OCI-LY3 (cell line): ENCODE measurements around the gene PI4K2B.
"Not testable (repeated sequence)": the region's sequence is repeated elsewhere in the genome, so short reads cannot be mapped to it uniquely, and the experiment has no call there.

Experiments
- CTCF ChIP-seq: fragments of 200-600, 300-600 bp; sonication (generic); IDR thresholded peaks from 2 replicates; pipeline ENCODE4 v1.5.1; 2014; ENCODE audit warnings: antibody characterized with exemption, low read length, low read depth
- EZH2phosphoT487 ChIP-seq: fragments of 200-600 bp; shearing (Covaris generic); IDR thresholded peaks from 2 replicates; pipeline ENCODE4 v1.6.1; 2018; ENCODE audit warnings: antibody characterized with exemption, mixed run types, low read depth

GRCh38 chr4:25328463-25328862 is 94.6 kb downstream of the PI4K2B start:
- TF ChIP-seq CTCF, EZH2phosphoT487: not testable (repeated sequence)
